CMK (cell line): Measurements from ENCODE around the gene MOSMO.
"Not testable (repeated sequence)": the region's sequence is repeated elsewhere in the genome, so short reads cannot be mapped to it uniquely, and the experiment has no call there.

Experiments
- DNase-seq: peaks from one replicate; pipeline ENCODE4 v3.0.0-alpha.2; 2010; ENCODE audit warnings: low read depth

Gene MOSMO

DNA sequence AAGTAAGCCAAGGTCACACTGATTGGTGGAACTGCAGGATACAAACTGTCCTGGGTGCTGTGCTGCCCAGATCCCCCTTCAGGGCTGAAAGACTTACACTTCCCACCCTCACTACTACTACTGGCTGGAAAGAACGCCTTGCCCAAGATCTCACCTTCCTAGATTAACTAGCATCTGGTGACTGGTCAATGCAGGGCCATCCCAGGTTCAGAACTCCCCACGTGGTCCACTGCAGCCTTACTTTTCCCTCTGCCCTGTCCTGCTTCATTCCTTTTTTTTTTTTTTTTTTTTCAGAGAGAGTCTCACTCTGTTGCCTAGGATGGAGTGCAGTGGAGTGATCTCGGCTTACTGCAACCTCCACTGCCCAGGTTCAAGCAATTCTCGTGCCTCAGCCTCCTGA is 4.7 kb upstream of the MOSMO start:
- no peak for DNase-seq

DNA sequence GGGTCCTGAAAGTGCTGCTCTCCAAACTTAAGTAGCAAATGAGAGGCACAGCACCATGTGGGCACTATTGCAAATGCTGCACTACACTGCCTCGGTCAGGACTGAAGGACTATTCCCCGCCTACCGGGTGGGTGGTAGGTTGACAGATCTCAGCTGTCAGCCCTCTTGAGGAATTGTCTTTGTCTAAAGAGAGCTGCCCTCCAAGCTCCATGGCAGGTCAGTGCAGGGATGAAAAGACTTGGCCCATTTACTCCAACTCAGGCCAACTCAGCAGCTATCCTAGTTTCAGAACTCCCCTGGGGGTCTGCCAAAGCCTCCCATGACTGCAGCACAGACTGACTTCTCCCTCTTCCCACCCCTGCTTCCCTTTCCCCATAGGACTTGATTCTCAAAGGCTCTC is 3.6 kb upstream of the MOSMO start:
- DNase-seq: no peak

DNA sequence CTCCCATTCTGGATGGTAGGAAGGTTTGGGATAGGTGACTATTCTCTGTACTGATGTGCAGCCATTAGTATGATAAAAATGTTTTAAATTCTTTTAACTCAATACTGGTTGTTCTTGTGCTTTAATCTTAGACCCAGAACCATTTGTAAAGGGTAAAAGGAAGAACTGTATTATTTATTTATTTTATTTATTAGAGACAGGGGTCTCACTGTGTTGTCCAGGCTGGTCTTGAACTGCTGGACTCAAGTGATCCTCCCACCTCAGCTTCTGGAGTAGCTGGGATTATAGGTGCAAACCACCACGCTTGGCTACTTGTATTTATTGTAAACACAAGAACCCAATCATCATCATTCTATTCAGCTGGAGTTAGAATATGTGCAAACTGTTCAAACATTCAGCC is 2.2 kb upstream of the MOSMO start:
- no peak for DNase-seq

DNA sequence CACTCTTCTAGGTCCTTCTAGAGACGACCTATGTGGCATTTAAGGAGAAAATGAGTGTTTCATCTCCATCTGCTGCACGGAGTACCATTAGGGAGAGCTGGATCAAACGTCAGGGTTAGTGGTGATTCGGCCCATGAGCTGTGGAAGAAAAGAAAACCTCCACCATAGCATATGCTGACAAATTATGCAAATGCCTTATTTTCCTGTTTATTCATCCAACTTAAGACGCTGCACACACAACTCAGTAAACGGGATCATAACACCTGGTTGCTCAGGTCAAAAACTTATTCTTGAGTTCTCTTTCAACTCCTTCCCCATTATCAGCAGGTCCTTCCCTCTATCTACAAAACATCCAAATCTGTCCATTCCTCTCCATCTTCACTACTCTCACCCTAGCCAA is 1.3 kb upstream of the MOSMO start:
- DNase-seq: no peak

DNA sequence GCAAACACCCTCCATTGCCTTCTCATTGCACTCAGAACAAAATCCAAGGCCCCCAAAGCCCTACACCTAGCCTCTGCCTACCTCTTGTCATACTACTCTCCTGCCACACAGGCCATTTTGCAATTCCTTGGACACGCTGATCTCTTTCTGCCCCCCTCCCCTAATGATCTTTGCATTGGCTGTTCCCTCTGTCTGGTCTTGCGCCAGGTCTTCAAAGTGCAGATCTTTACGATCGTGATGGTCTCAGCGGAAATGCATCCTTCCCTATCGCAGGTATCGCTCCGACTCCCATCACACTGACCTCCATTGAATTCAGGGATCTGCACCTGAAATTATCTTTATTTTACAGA is 777 bp upstream of the MOSMO start:
- DNase-seq: no peak

DNA sequence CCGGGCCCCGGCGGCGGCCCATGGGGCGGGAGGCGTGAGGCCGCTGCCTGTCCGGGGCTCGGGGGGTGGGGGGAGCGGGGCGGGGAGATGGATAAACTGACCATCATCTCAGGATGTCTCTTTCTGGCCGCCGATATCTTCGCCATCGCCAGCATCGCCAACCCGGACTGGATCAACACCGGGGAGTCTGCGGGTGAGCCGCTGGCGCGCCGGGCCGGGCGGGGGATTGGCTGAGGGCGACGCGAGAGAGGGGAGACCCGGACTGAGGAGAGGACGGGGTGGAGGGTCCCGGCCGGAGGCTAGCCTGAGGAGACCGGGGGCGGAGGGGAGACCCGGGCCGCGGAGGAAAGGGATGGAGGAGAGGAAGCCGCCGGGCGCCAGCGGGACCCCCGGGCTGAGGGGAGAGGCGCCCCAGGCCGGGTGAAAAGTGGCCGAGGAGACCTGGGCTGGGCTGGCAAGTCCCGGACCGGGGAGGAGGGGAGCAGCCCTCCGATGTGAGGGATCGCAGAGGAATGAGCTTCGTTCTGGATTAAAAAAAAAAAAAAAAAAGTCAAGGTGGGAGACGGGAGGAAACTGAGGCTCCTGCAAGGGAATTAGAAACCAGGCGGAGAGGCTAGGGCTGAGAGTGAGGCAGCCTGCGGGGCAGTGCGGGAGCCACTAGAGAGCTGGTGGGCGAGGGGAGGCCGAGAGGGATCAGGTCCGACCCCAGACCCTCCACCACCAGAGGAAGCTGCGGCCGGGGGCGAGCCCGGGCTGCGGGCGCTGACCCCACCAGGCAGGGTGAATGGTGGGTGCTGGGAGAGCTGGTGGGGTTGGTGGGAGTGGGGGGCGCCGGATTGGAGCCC is 526 bp downstream of the MOSMO start:
- no peak for DNase-seq

DNA sequence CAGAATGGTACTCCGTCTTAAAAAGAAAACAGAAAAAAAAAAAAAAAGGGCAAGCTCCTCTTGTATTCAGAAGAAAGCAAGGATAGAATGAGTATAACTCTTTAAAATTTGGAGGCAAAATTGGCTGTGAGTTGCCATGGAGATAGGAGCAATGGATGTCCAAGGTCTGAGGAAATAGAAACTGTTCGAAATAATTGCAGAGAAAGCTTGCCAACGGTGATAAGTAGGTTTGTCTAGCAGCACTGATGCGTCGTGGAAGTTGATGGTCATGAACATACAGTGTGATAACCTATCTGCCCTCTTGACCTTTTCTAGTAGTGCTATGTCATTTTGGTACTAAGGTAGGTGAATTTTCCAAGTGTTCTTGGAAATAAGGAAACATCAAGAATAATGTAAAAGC is 3.0 kb downstream of the MOSMO start:
- DNase-seq: no peak

DNA sequence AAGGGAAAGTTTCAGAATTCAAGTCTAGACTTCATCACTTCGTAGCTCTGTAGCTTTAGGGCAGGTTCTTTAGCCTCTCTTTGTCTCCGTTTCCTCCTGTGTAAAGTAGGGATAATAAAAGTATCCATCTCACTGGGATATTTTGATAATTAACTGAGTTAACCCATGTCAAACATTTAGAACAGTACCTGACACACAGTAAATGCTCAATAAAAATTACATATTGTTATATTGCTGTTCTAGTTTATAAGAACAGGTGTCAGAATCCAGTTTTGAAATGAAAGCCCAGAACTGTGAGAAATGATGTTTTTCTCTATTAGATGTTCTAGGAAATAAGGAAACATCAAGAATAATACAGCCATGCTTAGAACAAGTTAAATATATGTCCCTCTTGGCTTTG is 4.3 kb downstream of the MOSMO start:
- DNase-seq: no peak

DNA sequence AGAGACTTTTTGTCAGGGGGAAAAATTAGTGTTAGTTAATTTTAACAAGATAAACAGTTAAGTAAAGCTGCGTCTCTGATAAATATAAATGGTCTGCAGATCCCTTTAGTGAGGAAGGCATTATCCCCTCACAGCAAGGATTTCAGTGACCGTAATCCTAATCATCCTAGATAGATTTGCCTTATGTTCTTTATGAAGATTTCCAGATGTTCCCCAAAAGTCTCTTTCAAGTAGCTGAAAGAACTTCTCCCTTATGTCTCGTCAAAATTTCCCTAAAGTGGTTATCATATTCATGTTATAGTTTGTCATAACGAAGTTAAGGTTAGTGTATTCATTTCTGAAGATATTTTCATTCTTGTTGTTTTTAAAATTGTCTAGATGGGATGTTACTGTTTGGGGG is 5.6 kb downstream of the MOSMO start:
- DNase-seq: no peak

DNA sequence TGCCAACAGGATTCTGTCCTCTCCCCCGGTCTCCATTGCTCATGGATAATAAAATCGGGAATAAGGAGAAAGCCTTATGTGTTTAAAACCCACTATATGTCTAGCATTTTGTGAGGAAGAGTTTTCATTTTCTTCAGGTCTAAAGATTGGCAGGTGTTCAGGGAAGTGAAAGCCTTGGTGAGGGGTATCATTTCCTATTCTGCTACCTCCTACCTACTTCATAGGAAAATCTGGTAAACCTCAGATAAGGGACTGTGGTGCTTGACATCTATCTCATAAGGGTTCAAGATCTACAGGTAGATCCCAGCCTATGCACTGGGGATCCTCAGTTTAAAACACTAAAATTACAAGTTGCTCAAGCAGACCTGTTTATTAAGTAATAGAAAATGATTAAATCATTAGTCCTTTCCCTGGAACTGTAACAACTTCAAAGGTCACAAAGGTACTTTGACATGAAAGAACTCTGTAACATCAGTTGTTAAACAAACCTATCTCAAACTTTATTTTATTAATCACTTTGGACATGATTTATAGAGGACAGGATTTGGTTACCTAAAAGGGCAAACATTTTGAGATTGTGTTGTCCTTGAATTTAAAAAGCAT is 6.5 kb downstream of the MOSMO start:
- DNase-seq: no peak

DNA sequence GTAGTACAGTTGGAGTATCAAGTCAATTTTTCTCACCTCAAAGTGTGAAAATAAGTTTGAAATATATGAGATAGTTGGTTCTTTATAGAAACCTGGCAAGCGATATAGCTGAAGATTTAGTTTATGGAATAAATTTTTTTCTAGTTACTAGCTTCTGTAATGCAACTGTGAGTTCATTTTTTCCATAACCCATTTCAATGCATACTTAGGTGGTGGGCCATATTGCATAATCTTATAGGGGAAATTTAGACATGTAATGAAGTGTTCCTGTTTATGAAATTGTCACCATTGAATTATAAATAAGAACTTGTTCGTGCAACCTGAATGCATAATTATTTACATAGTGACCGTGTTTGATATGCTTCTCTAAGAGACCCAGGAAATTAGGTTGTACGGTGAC is 9.0 kb downstream of the MOSMO start:
- no peak for DNase-seq

DNA sequence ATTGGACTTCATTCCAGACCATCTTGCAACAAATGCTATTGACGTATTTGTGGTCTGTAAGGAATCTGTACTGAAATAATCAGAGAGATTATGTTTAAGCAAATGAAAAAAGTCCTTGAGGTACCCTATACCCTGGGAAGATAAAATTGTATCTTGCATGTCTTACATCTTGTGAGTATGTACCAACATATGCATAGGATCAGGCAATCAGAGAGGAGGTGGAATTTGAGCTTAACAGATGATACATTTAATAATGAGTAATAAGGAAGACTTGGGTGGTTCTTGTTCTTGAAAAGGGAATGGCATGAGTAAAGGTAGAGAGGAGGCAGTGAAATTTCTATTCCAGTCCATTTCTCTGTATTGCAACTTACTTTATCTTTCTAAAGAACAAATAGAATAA is 10.6 kb downstream of the MOSMO start:
- DNase-seq: no peak

DNA sequence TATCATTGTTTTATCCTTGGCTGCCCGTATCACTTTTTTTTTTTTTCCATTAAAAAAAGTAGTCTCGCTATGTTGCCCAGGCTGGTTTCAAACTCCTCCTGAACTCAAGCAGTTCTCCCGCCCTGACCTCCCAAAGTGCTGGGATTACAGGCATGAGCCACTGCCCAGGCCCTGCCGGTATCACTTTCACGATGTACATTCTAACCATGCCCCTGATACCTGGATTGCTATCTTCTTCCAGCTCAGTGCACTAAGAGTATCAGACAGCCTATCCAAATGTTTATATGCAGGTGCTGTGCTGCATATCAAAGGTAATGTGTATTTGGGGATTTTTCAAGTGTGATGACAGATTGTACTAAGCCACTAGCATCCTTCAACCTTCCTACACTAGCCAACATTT is 14.2 kb downstream of the MOSMO start:
- DNase-seq: no peak

DNA sequence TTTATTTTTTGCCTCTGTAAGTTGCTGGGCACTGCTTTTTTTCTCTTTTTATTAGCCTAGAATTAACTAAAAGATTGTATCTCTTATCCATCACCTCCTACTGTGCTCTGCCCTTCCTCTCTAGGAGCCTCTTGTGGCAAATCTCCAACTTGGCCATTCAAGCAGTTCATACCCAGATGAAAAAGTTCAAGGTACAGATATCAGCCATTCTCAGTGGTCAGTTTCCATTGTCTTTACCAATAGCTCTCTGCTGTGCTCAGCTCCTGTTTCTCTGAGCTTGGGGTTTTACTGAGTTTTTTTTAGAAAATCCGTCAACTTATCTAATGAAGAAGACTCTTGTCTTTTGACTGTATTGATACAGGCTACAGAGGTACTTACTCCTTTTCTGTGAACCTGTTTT is 15.6 kb downstream of the MOSMO start:
- DNase-seq: no peak

DNA sequence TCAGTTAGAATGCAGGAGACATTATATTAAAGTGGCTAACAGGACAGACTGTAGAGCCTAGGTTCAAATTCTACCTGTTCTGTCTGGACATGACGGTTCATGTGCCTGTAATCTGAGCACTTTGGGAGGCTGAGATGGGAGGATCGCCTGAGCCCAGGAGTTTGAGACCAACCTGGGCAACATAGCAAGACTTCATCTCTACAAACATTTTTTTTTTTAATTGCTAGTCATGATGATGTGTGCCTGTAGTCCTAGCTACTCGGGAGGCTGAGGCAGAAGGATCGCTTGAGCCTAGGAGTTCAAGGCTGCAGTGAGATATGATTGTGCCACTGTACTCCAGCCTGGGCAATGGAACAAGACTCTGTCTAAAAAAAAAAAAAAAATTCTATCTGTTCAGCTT is 16.9 kb downstream of the MOSMO start:
- not testable (repeated sequence) for DNase-seq

DNA sequence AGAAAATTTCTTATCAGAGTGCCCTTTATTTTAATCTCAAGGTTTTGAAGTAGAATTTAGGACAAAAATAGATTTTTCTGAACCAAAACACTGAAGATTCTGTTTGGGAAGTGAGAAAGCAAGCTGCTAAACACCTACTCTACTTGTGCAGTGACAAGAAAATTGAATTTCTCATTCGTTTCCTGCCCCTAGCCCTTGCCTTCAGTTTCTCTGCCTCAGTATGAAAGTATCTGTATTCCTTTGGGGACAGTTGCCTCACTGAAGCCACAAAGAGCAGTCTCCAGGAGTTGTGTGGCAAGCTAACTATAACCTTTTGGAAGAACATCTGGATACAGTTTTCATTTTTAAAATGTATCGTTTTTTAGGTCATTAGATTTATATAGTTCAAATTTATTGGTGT is 19.7 kb downstream of the MOSMO start:
- no peak for DNase-seq

DNA sequence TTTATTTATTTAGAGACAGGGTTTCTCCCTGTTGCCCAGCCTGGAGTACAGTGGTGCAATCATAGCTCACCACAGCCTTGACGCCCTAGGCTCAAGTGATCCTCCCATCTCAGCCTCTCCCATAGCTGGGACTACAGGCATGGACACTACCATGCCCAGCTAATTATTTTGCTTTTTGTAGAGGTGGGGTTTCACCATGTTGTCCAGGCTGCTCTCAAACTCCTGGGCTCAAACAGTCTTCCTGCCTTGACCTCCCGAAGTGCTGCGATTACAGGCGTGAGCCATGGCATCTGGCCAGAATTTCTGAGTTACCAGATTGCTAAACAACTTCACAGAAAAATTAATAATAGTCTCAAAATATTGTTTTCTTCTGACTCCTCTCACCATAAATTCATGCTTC is 21.7 kb downstream of the MOSMO start:
- no peak for DNase-seq

DNA sequence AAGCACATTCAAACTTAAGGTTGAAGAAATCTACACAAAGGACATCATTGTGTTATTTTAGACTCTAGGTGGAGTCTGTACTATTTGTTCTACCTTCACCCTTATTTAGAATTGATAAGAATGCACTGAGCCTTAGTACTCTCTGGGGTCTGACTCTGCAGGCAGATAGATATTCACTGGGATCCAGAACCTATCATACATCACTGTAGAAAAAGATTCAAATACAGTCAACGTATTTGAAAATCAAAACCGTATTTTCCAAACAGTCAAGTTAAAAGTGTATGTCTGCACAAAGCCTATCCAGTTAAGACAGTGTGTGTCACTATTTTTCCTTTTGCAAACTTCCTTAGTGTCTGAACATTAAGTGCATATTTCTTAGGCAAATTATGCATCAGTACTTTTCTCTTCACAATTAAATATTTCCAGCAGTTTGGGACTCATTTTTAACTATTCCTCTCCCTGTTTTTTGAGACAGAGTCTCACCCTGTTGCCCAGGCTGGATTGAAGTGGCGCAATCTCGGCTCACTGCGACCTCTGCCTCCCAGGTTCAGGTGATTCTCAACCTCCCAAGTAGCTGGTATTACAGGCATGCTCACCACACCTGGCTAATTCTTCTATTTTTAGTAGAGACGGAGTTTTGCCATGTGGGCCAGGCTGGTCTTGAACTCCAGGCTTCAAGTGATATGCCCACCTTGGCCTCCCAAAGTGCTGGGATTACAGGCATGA is 22.3 kb downstream of the MOSMO start:
- DNase-seq: no peak

DNA sequence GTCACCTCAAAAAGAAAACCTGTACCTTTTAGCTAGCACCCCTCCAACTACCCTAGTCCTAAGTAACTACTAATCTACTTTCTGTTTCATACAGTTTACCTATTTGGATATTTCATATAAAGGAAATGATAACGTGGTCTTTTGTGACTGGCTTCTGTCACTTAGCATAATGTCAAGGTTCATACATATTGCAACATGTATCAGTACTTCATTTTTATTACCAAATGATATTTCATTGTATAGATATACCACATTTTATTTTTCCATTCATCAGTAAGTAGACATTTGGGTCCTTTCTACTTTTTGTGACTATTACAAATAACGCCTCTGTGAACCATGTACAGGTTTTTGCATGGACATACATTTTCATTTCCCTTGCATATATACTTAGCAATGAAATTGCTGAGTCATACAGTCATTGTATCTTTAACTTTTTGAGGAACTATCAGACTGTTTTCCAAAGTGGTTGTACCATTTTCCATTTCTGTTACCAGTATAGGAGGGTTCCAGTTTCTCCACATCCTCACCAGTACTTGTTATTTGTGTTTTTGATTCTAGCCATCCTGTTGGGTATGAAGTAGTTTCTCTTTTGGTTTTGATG is 23.7 kb downstream of the MOSMO start:
- no peak for DNase-seq

DNA sequence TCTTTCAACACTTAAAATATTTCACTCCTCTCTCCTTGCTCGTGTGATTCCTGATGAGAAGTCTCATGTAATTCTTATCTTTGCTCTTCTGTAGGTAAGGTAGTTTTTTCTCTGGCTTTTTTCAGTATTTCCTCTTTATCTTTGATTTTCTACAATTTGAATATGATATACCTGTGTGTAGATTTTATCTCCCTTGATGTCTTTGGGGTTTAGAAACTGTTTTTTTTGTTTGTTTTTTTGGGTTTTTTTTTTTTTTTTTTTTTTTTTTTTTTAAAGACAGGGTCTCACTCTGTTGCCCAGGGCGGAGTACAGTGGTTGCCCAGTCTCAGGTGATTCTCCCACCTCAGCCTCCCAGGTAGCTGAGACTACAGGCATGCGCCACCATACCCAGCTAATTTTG is 26.6 kb downstream of the MOSMO start:
- no peak for DNase-seq

DNA sequence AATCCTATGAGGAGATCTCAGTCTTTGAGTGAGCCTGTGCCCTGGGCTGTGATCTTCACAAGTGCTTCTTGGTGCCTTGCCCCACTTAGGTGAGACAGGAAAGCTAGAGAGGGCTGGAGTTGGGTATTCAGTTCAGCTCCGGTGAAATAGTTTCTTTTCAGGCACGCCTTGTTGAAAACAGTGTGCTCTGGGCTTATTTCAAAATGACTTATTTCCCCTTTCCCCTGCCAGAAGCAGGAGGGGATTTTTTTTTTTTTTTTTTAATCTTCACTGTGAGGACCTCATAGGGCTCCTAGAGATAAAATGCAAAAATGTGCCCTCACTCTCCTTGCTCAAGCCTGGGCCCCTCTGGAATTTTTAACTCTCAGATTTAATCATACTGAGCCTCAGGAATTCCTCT is 27.2 kb downstream of the MOSMO start:
- DNase-seq: no peak

DNA sequence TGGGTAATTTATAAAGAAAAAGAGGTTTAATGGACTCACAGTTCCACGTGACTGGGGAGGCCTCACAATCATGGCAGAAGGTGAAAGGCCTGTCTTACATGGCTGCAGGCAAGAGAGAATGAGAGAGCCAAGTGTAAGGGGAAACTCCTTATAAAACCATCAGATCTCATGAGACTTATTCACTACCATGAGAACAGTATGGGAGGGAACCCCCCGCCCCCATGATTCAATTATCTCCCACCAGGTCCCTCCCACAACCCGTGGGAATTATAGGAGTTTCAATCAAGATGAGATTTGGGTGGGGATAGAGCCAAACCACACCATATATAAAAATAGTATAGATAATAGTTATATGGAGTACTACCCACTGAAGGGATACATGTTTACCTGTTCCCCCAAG is 36.0 kb downstream of the MOSMO start:
- not testable (repeated sequence) for DNase-seq

DNA sequence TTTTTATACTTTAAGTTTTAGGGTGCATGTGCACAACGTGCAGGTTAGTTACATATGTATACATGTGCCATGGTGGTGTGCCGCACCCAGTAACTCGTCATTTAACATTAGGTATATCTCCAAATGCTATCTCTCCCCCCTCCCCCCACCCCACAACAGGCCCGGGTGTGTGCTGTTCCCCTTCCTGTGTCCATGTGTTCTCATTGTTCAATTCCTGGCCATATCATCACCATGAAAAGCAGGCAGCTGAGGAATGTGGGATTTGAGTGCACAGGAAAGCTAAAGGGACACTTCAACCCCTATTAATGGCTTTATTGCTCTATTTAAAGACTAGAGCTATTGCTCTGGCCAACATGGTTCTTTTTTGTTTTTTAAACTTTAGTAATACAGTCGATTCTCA is 38.0 kb downstream of the MOSMO start:
- not testable (repeated sequence) for DNase-seq
